Heart left ventricle (tissue), 16 donors: ENCODE results near the gene PDE6A. TPM values are rescaled to one million over a fixed set of nuclear protein-coding genes. Genes with fewer than 3 reads are reported as not detected.

ENCODE experiments used
- ATAC-seq, 4 donors: fragments of 200-7000 bp; cut with Tn5 transposase; one replicate each; pipeline ENCODE4 v1.9.1; 2020 to 2022; ENCODE audit warnings: moderate library complexity in 4 of 4, mild to moderate bottlenecking in 3 of 4, moderate number of reproducible peaks in 1 of 4
- DNase-seq, 5 donors: peaks; one replicate each; pipeline ENCODE4 v3.0.0-alpha.2; 2020
- H3K27ac ChIP-seq, 12 donors: fragments of 200-600 bp; sonication (generic) in 4 of 12; one replicate each; pipeline versions ENCODE4 v1.5.0 to v1.8.0; 2016 to 2022; ENCODE audit warnings: mild to moderate bottlenecking in 2 of 12
- H3K27me3 ChIP-seq, 9 donors: fragments of 200-600 bp; sonication (generic) in 2 of 9; one replicate each; pipeline versions ENCODE4 v1.5.1 to v1.8.0; 2016 to 2022; ENCODE audit warnings: mild to moderate bottlenecking in 3 of 9
- H3K36me3 ChIP-seq, 9 donors: fragments of 200-600 bp; sonication (generic) in 2 of 9; one replicate each; pipeline versions ENCODE4 v1.5.0 to v1.8.0; 2018 to 2022; ENCODE audit warnings: mild to moderate bottlenecking in 2 of 9
- H3K4me1 ChIP-seq, 12 donors: fragments of 200-600 bp; sonication (generic) in 4 of 12; one replicate each; pipeline versions ENCODE4 v1.5.0 to v1.8.0; 2016 to 2022; ENCODE audit warnings: mild to moderate bottlenecking in 3 of 12
- H3K4me3 ChIP-seq, 12 donors: fragments of 200-600 bp; sonication (generic) in 4 of 12; one replicate each; pipeline versions ENCODE4 v1.5.0 to v1.8.0; 2017 to 2022; ENCODE audit warnings: mild to moderate bottlenecking in 9 of 12, moderate library complexity in 4 of 12
- H3K9me3 ChIP-seq, 12 donors: fragments of 200-600 bp; sonication (generic) in 4 of 12; one replicate each; pipeline versions ENCODE4 v1.5.0 to v1.8.0; 2016 to 2022; ENCODE audit warnings: mild to moderate bottlenecking in 1 of 12
- POLR2A ChIP-seq, 2 donors: fragments of 450-650 bp; IDR thresholded peaks; one replicate each; pipeline ENCODE4 v1.6.1; 2017; ENCODE audit warnings: antibody characterized with exemption in 2 of 2, mild to moderate bottlenecking in 2 of 2, moderate library complexity in 2 of 2
- WGBS, 4 donors: extraction: QIAGEN DNeasy Blood & Tissue Kit in 2 of 4; methylation state at CpG; one replicate each; pipeline versions ENCODE4 v1.1.5 to v1.1.7; 2013 to 2018; 5-methylcytosine and 5-hydroxymethylcytosine counted together
- intact Hi-C, 10 donors: fragments of 100-400 bp; cut with DNase I; formaldehyde crosslinking; loops; one replicate each; pipeline versions ENCODE4 v1.11.1 to v1.14.2; 2022
- polyA plus RNA-seq, 2 donors: library from polyadenylated mRNA; stranded (reverse); fragments of 200-250 nt; gene quantifications; one replicate each; pipeline ENCODE4 v1.2.3, GENCODE V29; 2013
- total RNA-seq, 9 donors: library from RNA; depleted of rRNA in 2 of 9; stranded (reverse); fragments of >200 nt in 2 of 9; fragmentation: NEBNext Ultra II Directional in 3 of 9; extraction: Animal tissue kit (Norgen Biotek cat#: 25700) in 3 of 9; gene quantifications; one replicate each; pipeline versions ENCODE4 v1.1.0 to v1.2.4, GENCODE V29; 2016 to 2023
- TF ChIP-seq, protein P1 (sequence below), 12 donors: fragments of 200-600 bp; sonication (generic) in 4 of 12; IDR thresholded peaks; one replicate each; pipeline versions ENCODE4 v1.5.0 to v1.8.0; 2018 to 2022; ENCODE audit warnings: antibody characterized with exemption in 12 of 12, mild to moderate bottlenecking in 5 of 12
- donor health status: ischemic (EF 13 %, LVEDD 7.1; RV severe dilation, severe dysfunction).
- donor health status: healthy with polysubstance abuse.
- donor health status: DM: no; HTN: yes; CAD: no.
- donor health status: DM: no; HTN: no; CAD: no.
- donor health status: ischemic (EF 25% LVEDD 6.9; RV normal size, moderate dysfunction).
- donor health status: ischemic (EF 25% LVEDD 5.7; RV mildly dilated, moderate dysfunction).
- donor health status: healthy.
- donor health status: DM: yes; HTN: yes; CAD: no.
- donor health status: ischemic (EF 35%, LVEDD 5.7; RV mildly dilated, moderate dysfunction).
- donor health status: nonischemic (EF 11% LVEDD 7.7; RV severe dilation, severe dysfunction).
- donor health status: DM: yes; HTN: yes; CAD: no.
- donor health status: PGD.
- donor health status: ischemic (EF 29% LVEDD 5.4; RV normal size, mild dysfunction).
- donor health status: nonischemic (EF 23%, LVEDD 6.1; RV moderate dilation, normal function).

Gene PDE6A
- total and polyA plus RNA-seq, 11 donors, result 0.04 to 0.35 (median 0.11) TPM; not detected in 1

DNA sequence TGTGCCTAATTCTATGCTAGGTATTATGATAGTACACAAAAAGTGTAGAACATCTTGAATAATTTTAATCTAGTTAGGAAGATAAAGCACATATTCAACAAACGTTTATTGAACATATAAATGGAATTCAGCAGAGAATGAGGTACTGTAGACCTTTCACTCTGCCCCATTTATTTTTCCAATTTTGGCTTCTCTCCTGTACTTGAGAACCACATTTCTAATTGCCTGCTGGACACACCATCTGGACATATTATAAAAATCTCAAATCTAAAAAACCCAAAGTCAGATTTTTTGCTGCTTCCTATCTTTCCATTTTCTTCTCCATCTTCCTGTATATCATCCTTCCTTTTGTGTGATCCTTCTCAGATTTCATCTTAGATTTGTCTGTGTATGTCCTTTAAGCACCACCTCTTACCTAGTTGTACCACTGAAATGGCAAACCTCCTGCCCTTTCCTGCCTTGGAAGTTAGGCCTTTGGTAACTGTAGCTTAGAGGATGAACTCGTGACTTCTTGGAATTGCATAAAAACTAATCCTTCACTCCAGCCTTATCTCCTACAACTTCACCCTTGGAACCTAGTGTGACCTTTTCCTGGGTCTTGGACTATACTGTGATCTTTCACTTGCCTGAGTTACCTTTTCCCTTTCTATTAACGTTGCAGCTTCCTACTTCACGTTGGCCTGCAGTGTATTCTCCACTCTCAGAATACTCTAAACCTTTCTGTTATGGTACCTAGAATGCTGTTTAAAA is 24.8 kb upstream of the PDE6A start:
- no peaks in the 10 kb centered on the region for H3K27me3 ChIP-seq
- 90 to 93% (median 92%) methylated on average over 4 of the region's 4 CpGs for WGBS, 4 donors
- H3K9me3 ChIP-seq, result no peaks in the 10 kb centered on the region
- DNase-seq, result no peak
- no peaks in the 10 kb centered on the region for H3K4me1 ChIP-seq
- intact Hi-C loops, result loop anchor here in 3 of 10 donors (10.0 kb wide), 1 partner anchor 335 kb away; no protein-coding TSS in a partner anchor
- H3K27ac ChIP-seq, result no peak overlapping the region
- peaks cover 0 to 3% (median 0%) of the 10 kb centered on the region in 9 donors for H3K36me3 ChIP-seq
- ATAC-seq, result no peak
- H3K4me3 ChIP-seq, result no peak overlapping the region
- TF ChIP-seq, protein P1, sequence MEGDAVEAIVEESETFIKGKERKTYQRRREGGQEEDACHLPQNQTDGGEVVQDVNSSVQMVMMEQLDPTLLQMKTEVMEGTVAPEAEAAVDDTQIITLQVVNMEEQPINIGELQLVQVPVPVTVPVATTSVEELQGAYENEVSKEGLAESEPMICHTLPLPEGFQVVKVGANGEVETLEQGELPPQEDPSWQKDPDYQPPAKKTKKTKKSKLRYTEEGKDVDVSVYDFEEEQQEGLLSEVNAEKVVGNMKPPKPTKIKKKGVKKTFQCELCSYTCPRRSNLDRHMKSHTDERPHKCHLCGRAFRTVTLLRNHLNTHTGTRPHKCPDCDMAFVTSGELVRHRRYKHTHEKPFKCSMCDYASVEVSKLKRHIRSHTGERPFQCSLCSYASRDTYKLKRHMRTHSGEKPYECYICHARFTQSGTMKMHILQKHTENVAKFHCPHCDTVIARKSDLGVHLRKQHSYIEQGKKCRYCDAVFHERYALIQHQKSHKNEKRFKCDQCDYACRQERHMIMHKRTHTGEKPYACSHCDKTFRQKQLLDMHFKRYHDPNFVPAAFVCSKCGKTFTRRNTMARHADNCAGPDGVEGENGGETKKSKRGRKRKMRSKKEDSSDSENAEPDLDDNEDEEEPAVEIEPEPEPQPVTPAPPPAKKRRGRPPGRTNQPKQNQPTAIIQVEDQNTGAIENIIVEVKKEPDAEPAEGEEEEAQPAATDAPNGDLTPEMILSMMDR (IDR thresholded peaks at IDR 0.05), result no peak
- TF ChIP-seq POLR2A (IDR thresholded peaks at IDR 0.05), result no peak

DNA sequence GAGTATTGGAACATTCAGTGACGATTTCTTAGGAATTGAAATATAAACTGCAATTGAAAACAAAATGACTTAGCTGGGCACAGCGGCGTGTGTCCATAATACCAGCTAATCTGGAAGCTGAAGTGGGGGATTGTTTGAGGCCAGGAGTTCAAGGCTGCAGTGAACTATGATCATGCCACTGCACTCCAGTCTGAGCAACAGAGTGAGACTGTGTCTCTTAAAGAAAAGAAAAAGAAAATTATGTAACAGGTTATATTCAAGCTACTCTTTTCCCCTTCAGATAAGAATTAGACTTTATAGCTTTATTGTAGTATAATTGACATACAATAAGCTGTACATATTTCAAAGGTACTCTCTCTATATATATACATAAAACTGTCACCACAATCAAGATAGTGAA is 22.4 kb upstream of the PDE6A start:
- Histone ChIP-seq H3K27ac (no peak overlapping the region), H3K4me1 (peaks cover 0 to under 1% (median 0%) of the 10 kb centered on the region in 12 donors), H3K36me3 (peaks cover 0 to 3% (median 0%) of the 10 kb centered on the region in 9 donors), H3K4me3 (no peak overlapping the region), H3K9me3 (no peaks in the 10 kb centered on the region), H3K27me3 (no peaks in the 10 kb centered on the region)
- DNase-seq, result no peak
- TF ChIP-seq, protein P1 (IDR thresholded peaks at IDR 0.05), result no peak
- TF ChIP-seq POLR2A (IDR thresholded peaks at IDR 0.05), result no peak
- 91 to 98% (median 94%) methylated on average over 3 of the region's 3 CpGs for WGBS, 4 donors
- no peak for ATAC-seq
- intact Hi-C loops, result loop anchor here in 3 of 10 donors (10.0 kb wide), 1 partner anchor 332 kb away; no protein-coding TSS in a partner anchor

DNA sequence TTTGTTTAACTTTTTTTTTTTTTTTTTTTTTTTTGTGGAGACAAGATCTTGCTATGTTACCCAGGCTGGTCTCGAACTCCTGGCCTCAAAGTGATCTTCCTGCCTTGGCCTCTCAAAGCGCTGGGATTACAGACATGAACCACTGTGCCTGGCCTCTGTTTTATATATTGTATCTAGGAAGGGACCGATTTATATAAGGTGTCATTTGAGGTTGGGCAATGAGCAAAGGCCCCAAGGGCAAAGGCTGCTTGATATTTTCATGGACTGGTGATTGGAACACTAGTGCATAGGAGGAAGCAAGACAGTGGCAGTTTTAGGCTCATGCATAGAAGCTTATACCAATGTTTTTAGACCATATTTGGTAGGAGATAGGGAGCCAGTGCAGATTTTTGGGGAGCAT is 19.1 kb upstream of the PDE6A start:
- Histone ChIP-seq H3K4me1 (peaks cover 0 to 22% (median 14%) of the 10 kb centered on the region in 12 donors), H3K4me3 (no peak overlapping the region), H3K27me3 (no peaks in the 10 kb centered on the region), H3K36me3 (no peaks in the 10 kb centered on the region), H3K9me3 (no peaks in the 10 kb centered on the region), H3K27ac (no peak overlapping the region)
- ATAC-seq (no peak), DNase-seq (no peak)
- intact Hi-C loops, result loop anchor here in 9 of 10 donors (2.0 to 10.0 kb wide), 7 partner anchors 106 to 329 kb away; no protein-coding TSS in a partner anchor
- TF ChIP-seq, protein P1 (IDR thresholded peaks at IDR 0.05), result no peak
- TF ChIP-seq POLR2A (IDR thresholded peaks at IDR 0.05), result no peak
- 98 to 100% (median 98%) methylated on average over 3 of the region's 3 CpGs for WGBS, 4 donors

DNA sequence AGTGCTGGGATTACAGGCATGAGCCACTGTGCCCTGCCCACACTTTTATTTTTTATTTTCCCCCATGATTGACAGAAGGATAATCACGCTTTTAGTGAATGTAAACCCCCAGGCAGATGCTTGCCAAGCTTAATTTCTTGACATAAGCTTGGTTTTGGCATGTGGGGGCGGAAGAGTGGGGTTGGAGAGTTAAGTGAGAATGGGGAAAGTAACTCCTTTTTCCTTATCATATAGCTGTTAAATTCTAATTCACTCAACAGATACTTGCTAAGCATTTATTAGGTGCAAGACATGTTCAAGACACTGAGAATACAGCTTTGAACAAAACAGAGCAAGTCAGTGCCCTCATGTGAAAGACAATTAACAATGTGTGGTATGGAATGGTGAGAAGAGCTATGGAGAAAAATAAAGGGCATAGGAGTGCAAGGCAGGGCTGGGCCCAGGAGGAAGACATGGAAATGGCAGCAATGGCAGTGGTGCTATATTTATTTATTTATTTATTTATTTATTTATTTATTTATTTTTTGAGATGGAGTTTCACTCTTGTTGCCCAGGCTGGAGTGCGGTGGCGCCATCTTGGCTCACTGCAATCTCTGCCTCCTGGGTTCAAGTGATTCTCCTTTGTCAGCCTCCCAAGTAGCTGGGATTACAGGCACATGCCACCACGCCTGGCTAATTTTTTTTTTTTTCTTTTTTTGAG is 18.2 kb upstream of the PDE6A start:
- 97 to 98% (median 97%) methylated on average over 5 of the region's 5 CpGs for WGBS, 4 donors
- no peak for ATAC-seq
- intact Hi-C loops, result loop anchor here in 9 of 10 donors (2.0 to 10.0 kb wide), 7 partner anchors 105 to 328 kb away; no protein-coding TSS in a partner anchor

More for the DNA sequence above, 18.2 kb upstream of the PDE6A start:
- H3K27ac ChIP-seq, result no peak overlapping the region
- no peaks in the 10 kb centered on the region for H3K9me3 ChIP-seq
- TF ChIP-seq, protein P1 (IDR thresholded peaks at IDR 0.05), result no peak
- TF ChIP-seq POLR2A (IDR thresholded peaks at IDR 0.05), result no peak
- H3K4me1 ChIP-seq, result peaks cover 0 to 22% (median 14%) of the 10 kb centered on the region in 12 donors
- no peaks in the 10 kb centered on the region for H3K27me3 ChIP-seq
- no peak overlapping the region for H3K4me3 ChIP-seq
- no peak for DNase-seq
- no peaks in the 10 kb centered on the region for H3K36me3 ChIP-seq
